GM19099 (cell line): Measurements from ENCODE around the gene ALKBH6.
A peak's percentile ranks its signal among the peaks of the same experiment; 100 is the strongest.

Source experiments
- POLR2A ChIP-seq: IDR thresholded peaks from 3 replicates; pipeline ENCODE4 v1.6.1; 2011; ENCODE audit warnings: low read depth; ENCODE audit not compliant: insufficient read length; ENCODE audit errors: extremely low read depth

Gene ALKBH6

GRCh38 chr19:36009220-36009619 lies 4.8 kb downstream of the ALKBH6 start:
- TF ChIP-seq POLR2A: no peak

- no peak for TF ChIP-seq POLR2A
Measured at GRCh38 chr19:36008336-36008978, 5.6 kb downstream of the ALKBH6 start, which contains the start of gene SYNE4. SYNE4 (minus strand) TSS chr19:36008813; CDS start chr19:36008681, 132 bp downstream.

- TF ChIP-seq POLR2A: no peak
Measured at GRCh38 chr19:36006955-36007354, 7.1 kb downstream of the ALKBH6 start.

- TF ChIP-seq POLR2A: no peak
Measured at GRCh38 chr19:36003284-36003683, 10.7 kb downstream of the ALKBH6 start.

- TF ChIP-seq POLR2A: no peak
Measured at GRCh38 chr19:36001605-36002004, 12.4 kb downstream of the ALKBH6 start.

- TF ChIP-seq POLR2A: no peak
Measured at GRCh38 chr19:35996777-35997176, 17.2 kb downstream of the ALKBH6 start.

GRCh38 chr19:35995048-35995993 lies 18.7 kb downstream of the ALKBH6 start, which contains the start of gene SDHAF1:
SDHAF1 (plus strand) TSS chr19:35995188; CDS start chr19:35995275, 87 bp downstream.
- peak; percentile 79 for TF ChIP-seq POLR2A

- TF ChIP-seq POLR2A: no peak
Measured at GRCh38 chr19:35993923-35994598, 20.0 kb downstream of the ALKBH6 start.

GRCh38 chr19:35992907-35993765 lies 20.9 kb downstream of the ALKBH6 start:
- TF ChIP-seq POLR2A: no peak

GRCh38 chr19:35991731-35992450 lies 22.1 kb downstream of the ALKBH6 start:
- TF ChIP-seq POLR2A: no peak

GRCh38 chr19:35990771-35991730 lies 23.0 kb downstream of the ALKBH6 start:
- no peak for TF ChIP-seq POLR2A

GRCh38 chr19:35990156-35990555 lies 23.9 kb downstream of the ALKBH6 start:
- TF ChIP-seq POLR2A: no peak

- TF ChIP-seq POLR2A: no peak
Measured at GRCh38 chr19:35988824-35989223, 25.2 kb downstream of the ALKBH6 start.

GRCh38 chr19:35987571-35987896 lies 26.5 kb downstream of the ALKBH6 start:
- no peak for TF ChIP-seq POLR2A
